Measurements from ENCODE around the gene CFAP210.
"Not testable (repeated sequence)": the region's sequence is repeated elsewhere in the genome, so short reads cannot be mapped to it uniquely, and the experiment has no call there.

CFAP210 gene

DNA sequence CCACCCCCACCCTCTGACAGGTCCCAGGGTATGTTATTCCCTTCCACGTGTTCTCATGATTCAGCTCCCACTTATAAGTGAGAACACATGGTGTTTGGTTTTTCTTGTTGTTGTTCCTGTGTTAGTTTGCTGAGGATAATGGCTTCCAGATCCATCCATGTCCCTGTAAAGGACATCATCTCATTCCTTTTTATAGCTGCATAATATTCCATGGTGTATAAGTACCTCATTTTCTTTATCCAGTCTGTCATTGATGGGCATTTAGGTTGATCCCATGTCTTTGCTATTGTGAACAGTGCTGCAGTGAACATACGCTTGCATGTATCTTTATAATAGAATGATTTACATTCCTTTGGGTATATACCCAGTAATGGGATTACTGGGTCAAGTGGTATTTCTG is 5.0 kb upstream of the CFAP210 start:
- not testable (repeated sequence) for H3K27me3 Mint-ChIP-seq, DNase-seq, H3K4me3 Mint-ChIP-seq, H3K27ac Mint-ChIP-seq, H3K9me3 Mint-ChIP-seq
- Mint-ChIP-seq H3K4me1 (ENCODE audit: low read depth) (peaks cover 14% of the 10 kb centered on the region), H3K36me3 (ENCODE audit: low read depth) (peaks cover 57% of the 10 kb centered on the region)

GRCh38 chr2:169696381-169696780 is 2.2 kb upstream of the CFAP210 start:
- H3K36me3 Mint-ChIP-seq (ENCODE audit: low read depth) = peaks cover 52% of the 10 kb centered on the region
- peaks cover 23% of the 10 kb centered on the region for H3K4me1 Mint-ChIP-seq (ENCODE audit: low read depth)
- H3K27ac Mint-ChIP-seq = no peak overlapping the region
- no peak overlapping the region for H3K4me3 Mint-ChIP-seq
- peaks cover 9% of the 10 kb centered on the region for H3K27me3 Mint-ChIP-seq
- H3K9me3 Mint-ChIP-seq = peaks cover 3% of the 10 kb centered on the region
- DNase-seq = no peak

GRCh38 chr2:169694894-169695260 is 672 bp upstream of the CFAP210 start:
- peaks cover 15% of the 10 kb centered on the region for H3K27me3 Mint-ChIP-seq
- H3K9me3 Mint-ChIP-seq = peaks cover 10% of the 10 kb centered on the region
- H3K27ac Mint-ChIP-seq = peak overlapping the region; percentile 92
- H3K36me3 Mint-ChIP-seq (ENCODE audit: low read depth) = peaks cover 42% of the 10 kb centered on the region
- no peak for DNase-seq
- peak overlapping the region; percentile 91 for H3K4me3 Mint-ChIP-seq
- peaks cover 23% of the 10 kb centered on the region for H3K4me1 Mint-ChIP-seq (ENCODE audit: low read depth)

- no peak for DNase-seq
- H3K27ac Mint-ChIP-seq = peak overlapping the region; percentile 33
- H3K4me3 Mint-ChIP-seq = peak overlapping the region; percentile 91
- peaks cover 18% of the 10 kb centered on the region for H3K9me3 Mint-ChIP-seq
- H3K27me3 Mint-ChIP-seq = peaks cover 15% of the 10 kb centered on the region
- H3K4me1 Mint-ChIP-seq (ENCODE audit: low read depth) = peaks cover 22% of the 10 kb centered on the region
- peaks cover 32% of the 10 kb centered on the region for H3K36me3 Mint-ChIP-seq (ENCODE audit: low read depth)
Observed at GRCh38 chr2:169693360-169693759, 845 bp downstream of the CFAP210 start.

GRCh38 chr2:169692718-169693117 is 1.5 kb downstream of the CFAP210 start:
- H3K27ac Mint-ChIP-seq = no peak overlapping the region
- peaks cover 29% of the 10 kb centered on the region for H3K36me3 Mint-ChIP-seq (ENCODE audit: low read depth)
- peaks cover 20% of the 10 kb centered on the region for H3K9me3 Mint-ChIP-seq
- no peak overlapping the region for H3K4me3 Mint-ChIP-seq
- peaks cover 22% of the 10 kb centered on the region for H3K4me1 Mint-ChIP-seq (ENCODE audit: low read depth)
- DNase-seq = no peak
- H3K27me3 Mint-ChIP-seq = peaks cover 15% of the 10 kb centered on the region

- peaks cover 20% of the 10 kb centered on the region for H3K9me3 Mint-ChIP-seq
- peaks cover 18% of the 10 kb centered on the region for H3K36me3 Mint-ChIP-seq (ENCODE audit: low read depth)
- H3K4me1 Mint-ChIP-seq (ENCODE audit: low read depth) = peaks cover 20% of the 10 kb centered on the region
- H3K27ac Mint-ChIP-seq = no peak overlapping the region
- no peak for DNase-seq
- H3K27me3 Mint-ChIP-seq = peaks cover 15% of the 10 kb centered on the region
- no peak overlapping the region for H3K4me3 Mint-ChIP-seq
Observed at GRCh38 chr2:169690958-169691357, 3.2 kb downstream of the CFAP210 start.

DNA sequence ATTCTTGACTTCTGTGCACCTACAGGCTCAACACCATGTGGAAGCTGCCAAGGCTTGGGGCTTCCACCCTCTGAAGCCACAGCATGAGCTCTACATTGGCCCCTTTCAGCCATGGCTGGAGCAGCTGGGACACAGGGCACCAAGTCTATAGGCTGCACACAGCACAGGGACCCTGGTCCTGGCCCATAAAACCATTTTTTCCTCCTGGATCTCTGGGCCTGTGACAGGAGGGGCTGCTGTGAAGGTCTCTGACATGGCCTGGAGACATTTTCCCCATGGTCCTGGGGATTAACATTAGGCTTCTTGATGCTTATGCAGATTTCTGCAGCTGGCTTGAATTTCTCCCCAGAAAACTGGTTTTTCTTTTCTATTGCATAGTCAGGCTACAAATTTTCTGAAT is 6.3 kb downstream of the CFAP210 start:
- Mint-ChIP-seq H3K27me3 (peaks cover 15% of the 10 kb centered on the region), H3K9me3 (peaks cover 20% of the 10 kb centered on the region), H3K4me1 (ENCODE audit: low read depth) (peaks cover 13% of the 10 kb centered on the region)
- DNase-seq; H3K4me3 Mint-ChIP-seq; H3K27ac Mint-ChIP-seq; H3K36me3 Mint-ChIP-seq (ENCODE audit: low read depth): not testable (repeated sequence)

DNA sequence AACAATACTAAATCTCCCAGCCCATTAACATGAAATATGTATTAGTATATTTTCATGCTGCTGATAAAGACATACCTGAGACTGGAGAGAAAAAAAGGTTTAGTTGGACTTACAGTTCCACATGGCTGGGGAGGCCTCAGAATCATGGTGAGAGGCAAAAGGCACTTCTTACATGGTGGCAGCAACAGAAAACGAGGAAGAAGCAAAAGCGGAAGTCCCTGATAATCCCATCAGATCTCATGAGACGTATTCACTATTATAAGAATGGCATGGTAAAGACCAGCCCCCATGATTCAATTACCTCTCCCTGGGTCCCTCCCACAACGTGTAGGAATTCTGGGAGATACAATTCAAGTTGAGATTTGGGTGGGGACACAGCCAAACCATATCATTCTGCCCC is 7.4 kb downstream of the CFAP210 start:
- H3K36me3 Mint-ChIP-seq (ENCODE audit: low read depth); H3K27me3 Mint-ChIP-seq; DNase-seq; H3K4me3 Mint-ChIP-seq; H3K27ac Mint-ChIP-seq: not testable (repeated sequence)
- peaks cover 21% of the 10 kb centered on the region for H3K4me1 Mint-ChIP-seq (ENCODE audit: low read depth)
- peaks cover 20% of the 10 kb centered on the region for H3K9me3 Mint-ChIP-seq

DNA sequence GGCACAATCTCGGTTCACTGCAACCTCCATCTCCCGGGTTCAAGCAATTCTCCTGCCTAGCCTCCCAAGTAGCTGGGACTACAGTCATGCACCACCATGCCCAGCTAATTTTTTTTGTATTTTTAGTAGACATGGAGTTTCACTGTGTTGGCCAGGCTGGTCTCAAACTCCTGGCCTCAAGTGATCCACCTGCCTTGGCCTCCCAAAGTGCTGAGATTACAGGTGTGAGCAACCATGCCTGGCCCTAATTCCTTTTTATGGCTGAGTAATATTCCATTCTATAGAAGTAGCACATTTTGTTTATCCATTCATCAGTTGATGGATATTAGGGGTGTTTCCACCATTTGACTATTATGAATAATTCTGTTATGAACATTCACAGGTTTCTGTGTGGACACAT is 9.5 kb downstream of the CFAP210 start:
- H3K27ac Mint-ChIP-seq; DNase-seq; H3K27me3 Mint-ChIP-seq; H3K36me3 Mint-ChIP-seq (ENCODE audit: low read depth); H3K9me3 Mint-ChIP-seq; H3K4me3 Mint-ChIP-seq: not testable (repeated sequence)
- H3K4me1 Mint-ChIP-seq (ENCODE audit: low read depth) = peaks cover 24% of the 10 kb centered on the region

GRCh38 chr2:169684135-169684565 is 10.1 kb downstream of the CFAP210 start:
- H3K36me3 Mint-ChIP-seq (ENCODE audit: low read depth) = peaks cover 2% of the 10 kb centered on the region
- peak overlapping the region; percentile 83 for H3K27ac Mint-ChIP-seq
- no peak for DNase-seq
- peaks cover 3% of the 10 kb centered on the region for H3K27me3 Mint-ChIP-seq
- no peak overlapping the region for H3K4me3 Mint-ChIP-seq
- H3K4me1 Mint-ChIP-seq (ENCODE audit: low read depth) = peaks cover 24% of the 10 kb centered on the region
- H3K9me3 Mint-ChIP-seq = peaks cover 6% of the 10 kb centered on the region

DNA sequence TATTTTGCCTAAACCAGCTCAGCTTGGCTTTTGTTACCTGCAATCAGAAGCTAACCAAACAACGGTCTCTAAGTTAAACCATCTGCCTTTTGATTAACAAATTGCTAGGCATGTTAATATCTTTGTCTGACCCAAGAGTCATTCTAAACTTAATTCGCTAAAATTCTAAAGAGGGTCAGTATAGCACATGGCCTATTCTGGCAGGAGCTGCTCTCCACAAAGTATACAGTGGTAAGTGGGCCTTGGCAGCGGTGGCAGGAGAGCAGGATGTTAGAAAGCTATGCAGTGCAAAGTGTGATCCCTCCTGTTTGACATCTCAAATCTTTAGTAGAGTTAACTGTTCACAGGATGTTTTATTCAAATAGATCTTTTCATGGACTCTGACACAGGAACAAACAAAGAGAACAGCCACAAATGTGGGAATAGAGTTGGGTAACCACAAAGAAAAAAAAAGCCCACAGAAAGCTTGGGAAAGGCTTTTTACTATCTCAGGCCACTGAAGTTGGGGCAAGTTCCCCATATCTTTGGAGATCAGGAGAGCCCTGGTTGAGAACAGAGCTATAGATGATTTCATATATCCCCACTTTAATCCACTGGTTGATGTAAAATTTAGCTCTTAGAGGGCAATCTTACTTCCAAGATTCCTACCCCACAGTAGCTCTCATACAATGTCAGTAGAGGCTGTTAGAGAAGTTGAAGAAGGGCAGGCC is 10.6 kb downstream of the CFAP210 start:
- no peak for DNase-seq
- Mint-ChIP-seq H3K27me3 (peaks cover 3% of the 10 kb centered on the region), H3K36me3 (ENCODE audit: low read depth) (no peaks in the 10 kb centered on the region), H3K27ac (peak overlapping the region; percentile 83), H3K4me1 (ENCODE audit: low read depth) (peaks cover 24% of the 10 kb centered on the region), H3K4me3 (no peak overlapping the region), H3K9me3 (peaks cover 3% of the 10 kb centered on the region)

- Mint-ChIP-seq H3K36me3 (ENCODE audit: low read depth) (no peaks in the 10 kb centered on the region), H3K9me3 (no peaks in the 10 kb centered on the region), H3K4me1 (ENCODE audit: low read depth) (peaks cover 24% of the 10 kb centered on the region), H3K27me3 (peaks cover 3% of the 10 kb centered on the region), H3K4me3 (no peak overlapping the region), H3K27ac (peak overlapping the region; percentile 83)
- DNase-seq = no peak
Observed at GRCh38 chr2:169683054-169683424, 11.2 kb downstream of the CFAP210 start.

- Mint-ChIP-seq H3K27ac (no peak overlapping the region), H3K36me3 (ENCODE audit: low read depth) (no peaks in the 10 kb centered on the region), H3K27me3 (peaks cover 17% of the 10 kb centered on the region), H3K4me1 (ENCODE audit: low read depth) (peaks cover 3% of the 10 kb centered on the region), H3K4me3 (no peak overlapping the region), H3K9me3 (no peaks in the 10 kb centered on the region)
- DNase-seq = no peak
Observed at GRCh38 chr2:169676850-169677249, 17.4 kb downstream of the CFAP210 start.

DNA sequence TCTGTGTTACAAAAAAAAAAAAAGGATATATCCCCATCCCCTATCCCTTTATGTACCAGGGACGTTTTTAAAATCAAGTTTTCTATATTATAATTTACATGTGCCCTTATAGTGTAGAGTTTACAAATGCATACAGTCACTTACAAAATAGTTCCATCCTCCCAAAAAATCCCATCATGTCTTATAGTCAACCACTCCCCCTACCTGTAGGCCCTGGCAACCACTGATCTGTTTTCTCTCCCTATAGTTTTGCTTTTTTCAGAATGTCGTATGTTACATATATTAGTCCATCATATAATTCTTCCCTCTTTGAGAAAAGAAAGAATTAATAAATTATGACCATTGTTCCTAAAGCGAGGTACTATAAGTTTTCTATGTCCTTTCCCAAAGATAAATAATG is 17.8 kb downstream of the CFAP210 start:
- H3K27ac Mint-ChIP-seq = no peak overlapping the region
- H3K4me3 Mint-ChIP-seq = no peak overlapping the region
- no peak for DNase-seq
- no peaks in the 10 kb centered on the region for H3K36me3 Mint-ChIP-seq (ENCODE audit: low read depth)
- no peaks in the 10 kb centered on the region for H3K4me1 Mint-ChIP-seq (ENCODE audit: low read depth)
- peaks cover 17% of the 10 kb centered on the region for H3K27me3 Mint-ChIP-seq
- H3K9me3 Mint-ChIP-seq = no peaks in the 10 kb centered on the region

GRCh38 chr2:169673921-169674320 is 20.3 kb downstream of the CFAP210 start:
- Mint-ChIP-seq H3K9me3 (no peaks in the 10 kb centered on the region), H3K36me3 (ENCODE audit: low read depth) (no peaks in the 10 kb centered on the region), H3K4me1 (ENCODE audit: low read depth) (peaks cover 5% of the 10 kb centered on the region), H3K27me3 (peaks cover 17% of the 10 kb centered on the region), H3K4me3 (no peak overlapping the region), H3K27ac (no peak overlapping the region)
- DNase-seq = no peak

DNA sequence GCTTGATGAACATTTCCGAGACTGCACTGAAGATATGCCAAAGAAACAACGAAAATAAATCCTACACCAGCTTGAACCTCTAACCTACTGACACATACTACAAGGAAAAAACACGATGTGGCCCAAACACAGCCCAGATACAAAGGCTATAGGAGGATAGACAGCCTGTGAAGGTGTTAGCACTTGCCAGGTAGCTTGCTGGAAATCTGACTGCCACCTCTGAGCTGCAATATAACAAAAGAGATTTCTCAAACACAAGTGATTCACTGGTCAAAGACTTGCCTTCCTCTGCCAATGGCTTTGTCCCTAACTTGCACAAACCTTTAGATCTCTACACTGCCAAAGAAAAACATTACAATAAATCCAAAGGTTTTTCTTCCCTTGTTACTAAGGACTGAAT is 21.1 kb downstream of the CFAP210 start:
- Mint-ChIP-seq H3K4me1 (ENCODE audit: low read depth) (peaks cover 5% of the 10 kb centered on the region), H3K27me3 (peaks cover 17% of the 10 kb centered on the region)
- no peak for DNase-seq

More for the DNA sequence above, 21.1 kb downstream of the CFAP210 start:
- H3K9me3 Mint-ChIP-seq = no peaks in the 10 kb centered on the region
- H3K27ac Mint-ChIP-seq = no peak overlapping the region
- no peak overlapping the region for H3K4me3 Mint-ChIP-seq
- no peaks in the 10 kb centered on the region for H3K36me3 Mint-ChIP-seq (ENCODE audit: low read depth)
